ENCODE measurements around the gene OSBPL10. TPM values are rescaled to one million over a fixed set of nuclear protein-coding genes. Genes with fewer than 3 reads are reported as not detected.
A peak's percentile ranks its signal among the peaks of the same experiment; 100 is the strongest.

Gene OSBPL10
- total RNA-seq, 4 donors from 2014 or later = 12.5 to 38.3 (median 22.7) TPM

DNA sequence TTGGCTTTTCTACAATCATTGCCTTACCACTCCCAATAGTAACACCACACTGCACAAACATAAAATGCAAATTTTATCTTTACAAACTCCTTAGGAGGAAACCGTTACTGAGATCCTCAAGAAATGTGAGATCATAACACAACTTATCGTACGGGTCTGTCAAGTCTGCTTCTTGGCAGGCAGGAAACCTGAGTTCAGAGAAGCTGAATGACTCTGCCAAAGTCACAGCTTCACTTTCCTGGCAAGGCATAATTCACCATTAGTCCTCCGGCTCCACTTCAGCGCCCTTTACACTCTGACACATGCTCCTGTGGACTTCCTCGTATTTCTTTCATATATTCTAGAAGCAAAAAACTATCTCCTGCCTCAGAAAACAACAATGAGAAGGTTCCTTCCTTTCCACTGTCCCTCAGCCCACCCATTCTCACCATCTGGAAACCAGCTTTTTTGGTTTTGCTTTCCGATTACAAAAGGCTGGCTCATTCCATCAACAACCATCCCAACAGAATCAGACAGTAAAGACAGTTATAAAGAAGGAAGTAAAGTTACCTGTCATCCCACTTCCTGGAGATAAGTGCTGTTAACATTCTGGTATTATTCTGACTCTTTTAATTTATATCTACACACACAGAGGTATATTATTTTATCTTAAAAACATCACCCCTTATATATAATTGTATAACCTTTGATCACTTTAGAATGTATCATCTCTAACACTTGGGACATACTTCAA is 225.0 kb downstream of the OSBPL10 start:
- no peak for DNase-seq (ENCODE audit: low spot score in 2 of 2)
- Histone ChIP-seq H3K27me3 (no peaks in the 10 kb centered on the region), H3K4me1 (peaks cover 20% of the 10 kb centered on the region), H3K9me3 (no peaks in the 10 kb centered on the region), H3K27ac (no peak overlapping the region), H3K36me3 (no peaks in the 10 kb centered on the region), H3K4me3 (peak overlapping the region; percentile 1)
- TF ChIP-seq EP300 (IDR thresholded peaks at IDR 0.05) (no peak), POLR2A (IDR thresholded peaks at IDR 0.05) (no peak), POLR2AphosphoS5 (IDR thresholded peaks at IDR 0.05) (no peak), CTCF (IDR thresholded peaks at IDR 0.05) (no peak)
- WGBS = 22% methylated on average over 7 of the region's 7 CpGs

- peaks cover 20% of the 10 kb centered on the region for H3K4me1 ChIP-seq
- 65% methylated on average over 6 of the region's 6 CpGs for WGBS
- H3K27ac ChIP-seq = no peak overlapping the region
- no peak overlapping the region for H3K4me3 ChIP-seq
- no peaks in the 10 kb centered on the region for H3K36me3 ChIP-seq
- no peak for DNase-seq (ENCODE audit: low spot score in 2 of 2)
- no peaks in the 10 kb centered on the region for H3K9me3 ChIP-seq
- TF ChIP-seq POLR2AphosphoS5 (IDR thresholded peaks at IDR 0.05) = no peak
- no peak for TF ChIP-seq EP300 (IDR thresholded peaks at IDR 0.05)
- TF ChIP-seq POLR2A (IDR thresholded peaks at IDR 0.05) = no peak
- no peak for TF ChIP-seq CTCF (IDR thresholded peaks at IDR 0.05)
- no peaks in the 10 kb centered on the region for H3K27me3 ChIP-seq
These were observed 226.3 kb downstream of the OSBPL10 start for GRCh38 chr3:31754575-31755278.

GRCh38 chr3:31753050-31753425 is 228.0 kb downstream of the OSBPL10 start:
- 93% methylated on average over 7 of the region's 7 CpGs for WGBS
- TF ChIP-seq EP300 (IDR thresholded peaks at IDR 0.05) (no peak), POLR2AphosphoS5 (IDR thresholded peaks at IDR 0.05) (no peak), POLR2A (IDR thresholded peaks at IDR 0.05) (no peak), CTCF (IDR thresholded peaks at IDR 0.05) (no peak)
- Histone ChIP-seq H3K27me3 (no peaks in the 10 kb centered on the region), H3K36me3 (no peaks in the 10 kb centered on the region), H3K9me3 (no peaks in the 10 kb centered on the region), H3K27ac (no peak overlapping the region), H3K4me1 (peaks cover 20% of the 10 kb centered on the region), H3K4me3 (no peak overlapping the region)
- no peak for DNase-seq (ENCODE audit: low spot score in 2 of 2)

DNA sequence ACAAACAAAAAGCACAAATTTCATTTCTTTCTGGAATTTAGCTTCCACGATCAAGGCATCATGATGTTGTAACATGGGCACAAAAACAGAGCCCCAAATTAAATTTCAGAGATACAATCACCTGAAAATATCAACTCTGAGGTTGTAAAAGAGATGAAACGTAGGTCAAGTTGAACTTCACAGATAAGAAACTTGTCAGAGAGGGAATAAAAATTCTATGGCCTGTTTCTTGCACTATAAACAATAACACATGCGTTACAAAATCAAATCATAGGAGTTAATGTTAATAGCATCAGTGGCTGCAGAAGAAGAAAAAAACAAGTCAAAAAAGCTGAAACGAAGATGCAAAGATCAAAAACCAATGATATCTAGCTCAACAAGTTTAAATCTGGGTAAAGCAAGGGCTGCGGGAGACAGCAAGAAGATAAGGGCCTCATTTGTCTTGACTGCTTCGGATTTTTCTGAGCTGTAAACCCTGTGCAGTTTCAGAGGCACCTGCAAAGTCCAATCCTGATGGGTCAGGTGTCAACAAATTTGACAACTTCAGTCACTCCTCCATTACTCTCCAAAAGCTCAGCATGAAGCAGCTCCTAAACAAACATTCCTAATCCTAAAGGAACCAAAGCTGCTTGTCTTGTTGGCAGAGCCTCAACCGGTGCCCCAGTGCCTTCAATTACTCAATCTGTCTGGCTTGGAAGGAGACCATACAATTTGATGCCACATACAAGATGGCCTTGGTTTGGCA is 228.6 kb downstream of the OSBPL10 start:
- no peak overlapping the region for H3K27ac ChIP-seq
- peaks cover 20% of the 10 kb centered on the region for H3K4me1 ChIP-seq
- no peaks in the 10 kb centered on the region for H3K27me3 ChIP-seq
- H3K36me3 ChIP-seq = no peaks in the 10 kb centered on the region
- no peak for DNase-seq (ENCODE audit: low spot score in 2 of 2)
- TF ChIP-seq POLR2AphosphoS5 (IDR thresholded peaks at IDR 0.05) (no peak), CTCF (IDR thresholded peaks at IDR 0.05) (no peak), POLR2A (IDR thresholded peaks at IDR 0.05) (no peak), EP300 (IDR thresholded peaks at IDR 0.05) (no peak)
- H3K9me3 ChIP-seq = no peaks in the 10 kb centered on the region
- H3K4me3 ChIP-seq = no peak overlapping the region
- WGBS = 88% methylated on average over 7 of the region's 7 CpGs

- H3K4me3 ChIP-seq = no peak overlapping the region
- DNase-seq (ENCODE audit: low spot score in 2 of 2) = no peak
- TF ChIP-seq CTCF (IDR thresholded peaks at IDR 0.05) = no peak
- no peak for TF ChIP-seq EP300 (IDR thresholded peaks at IDR 0.05)
- TF ChIP-seq POLR2AphosphoS5 (IDR thresholded peaks at IDR 0.05) = no peak
- no peak for TF ChIP-seq POLR2A (IDR thresholded peaks at IDR 0.05)
- H3K27ac ChIP-seq = no peak overlapping the region
- H3K27me3 ChIP-seq = no peaks in the 10 kb centered on the region
- H3K9me3 ChIP-seq = no peaks in the 10 kb centered on the region
- no peaks in the 10 kb centered on the region for H3K36me3 ChIP-seq
- 47% methylated on average over 2 of the region's 2 CpGs for whole genome bisulfite sequencing
- H3K4me1 ChIP-seq = peaks cover 9% of the 10 kb centered on the region
These were observed 230.7 kb downstream of the OSBPL10 start for GRCh38 chr3:31750341-31750740.
